Activated CD4-positive, alpha-beta memory T cell treated with anti-CD3 and anti-CD28 coated beads for 36 hours (primary cell): ENCODE measurements around the gene PEAK1. TPM values are rescaled to one million over a fixed set of nuclear protein-coding genes. Genes with fewer than 3 reads are reported as not detected.

Experiments used
- CTCF ChIA-PET: fragments of 350-600 bp; sonication (Branson Sonifier 250); formaldehyde crosslinking; loops from one replicate; lab custom pipeline; 2021; ENCODE audit warnings: antibody characterized with exemption, inconsistent platforms; lab: Charles Lee
- POLR2A ChIA-PET: fragments of 350-600 bp; sonication (Branson Sonifier 250); formaldehyde crosslinking; loops from one replicate; lab custom pipeline; 2021; ENCODE audit warnings: antibody characterized with exemption; lab: Charles Lee
- DNase-seq: peaks from one replicate; pipeline ENCODE4 v3.0.0-alpha.2; 2020
- H3K27ac Mint-ChIP-seq: one replicate; pipeline ENCODE4 v1.8.0; 2021; ENCODE audit warnings: mixed read lengths
- H3K27me3 Mint-ChIP-seq: one replicate; pipeline ENCODE4 v1.8.0; 2021; ENCODE audit warnings: mixed read lengths
- H3K36me3 Mint-ChIP-seq: one replicate; pipeline ENCODE4 v1.8.0; 2021; ENCODE audit warnings: mixed read lengths
- H3K4me1 Mint-ChIP-seq: one replicate; pipeline ENCODE4 v1.8.0; 2021; ENCODE audit warnings: low read depth, mixed read lengths
- H3K4me3 Mint-ChIP-seq: one replicate; pipeline ENCODE4 v1.8.0; 2021; ENCODE audit warnings: mild to moderate bottlenecking, mixed read lengths
- H3K9me3 Mint-ChIP-seq: one replicate; pipeline ENCODE4 v1.8.0; 2021; ENCODE audit warnings: mixed read lengths
- intact Hi-C: fragments of 100-400 bp; cut with micrococcal nuclease; formaldehyde crosslinking; loops from one replicate; pipeline ENCODE4 v1.15.1; 2023
- total RNA-seq, 2 experiments: library from RNA; stranded (reverse); gene quantifications; one replicate each; pipeline ENCODE4 v1.2.3, GENCODE V29; 2021

PEAK1 gene
- total RNA-seq, 2 experiments from 2014 or later, result 15.6 to 18.3 TPM

DNA sequence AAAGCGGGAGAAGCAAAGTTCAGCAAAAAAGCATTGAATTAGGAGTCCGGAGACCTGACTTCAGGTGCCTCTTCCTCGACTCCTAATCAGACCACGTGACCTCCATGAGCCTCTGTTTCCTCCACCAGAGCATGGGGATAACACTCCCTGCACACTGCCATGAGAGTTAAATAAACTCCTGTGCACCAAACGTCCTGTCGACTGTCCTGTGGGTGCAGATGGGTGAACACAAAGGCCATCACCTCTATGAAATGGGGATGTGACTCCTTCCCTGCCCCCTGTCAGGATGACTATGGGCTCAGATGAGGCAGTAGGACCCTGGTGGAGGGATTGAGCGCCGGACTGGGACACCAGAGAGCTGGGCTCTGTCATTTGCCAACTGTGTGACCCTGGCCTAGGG is 335.5 kb downstream of the PEAK1 start:
- no peaks in the 10 kb centered on the region for H3K9me3 Mint-ChIP-seq
- H3K4me1 Mint-ChIP-seq, result peaks cover 31% of the 10 kb centered on the region
- CTCF ChIA-PET, result interaction anchor here (0.6 kb wide), 1 partner anchor 733 kb away, joined by 3 read pairs; no protein-coding TSS in a partner anchor
- H3K27ac Mint-ChIP-seq, result no peak overlapping the region
- DNase-seq, result no peak
- POLR2A ChIA-PET, result no interaction called here
- H3K4me3 Mint-ChIP-seq, result no peak overlapping the region
- no peaks in the 10 kb centered on the region for H3K27me3 Mint-ChIP-seq
- no peaks in the 10 kb centered on the region for H3K36me3 Mint-ChIP-seq
- intact Hi-C loops, result no loop called here

- ChIA-PET POLR2A (no interaction called here), CTCF (no interaction called here)
- Mint-ChIP-seq H3K4me1 (peaks cover 31% of the 10 kb centered on the region), H3K27me3 (no peaks in the 10 kb centered on the region), H3K36me3 (no peaks in the 10 kb centered on the region), H3K4me3 (peak overlapping the region; percentile 32), H3K9me3 (no peaks in the 10 kb centered on the region), H3K27ac (no peak overlapping the region)
- peak; percentile 78 for DNase-seq
- intact Hi-C loops, result no loop called here
Measured at GRCh38 chr15:77083381-77084160, 336.3 kb downstream of the PEAK1 start.

- Mint-ChIP-seq H3K4me1 (peaks cover 31% of the 10 kb centered on the region), H3K36me3 (no peaks in the 10 kb centered on the region), H3K9me3 (no peaks in the 10 kb centered on the region), H3K4me3 (no peak overlapping the region), H3K27ac (no peak overlapping the region), H3K27me3 (peaks cover 2% of the 10 kb centered on the region)
- DNase-seq, result no peak
- intact Hi-C loops, result no loop called here
- CTCF ChIA-PET, result interaction anchor here (1.4 kb wide), 1 partner anchor 109 kb away, joined by 5 read pairs; no protein-coding TSS in a partner anchor
- POLR2A ChIA-PET, result interaction anchor here (1.0 kb wide), 1 partner anchor 11 kb away, joined by 3 read pairs; the partner anchor contains the start of gene TSPAN3
Measured at GRCh38 chr15:77081971-77082370, 337.9 kb downstream of the PEAK1 start.

DNA sequence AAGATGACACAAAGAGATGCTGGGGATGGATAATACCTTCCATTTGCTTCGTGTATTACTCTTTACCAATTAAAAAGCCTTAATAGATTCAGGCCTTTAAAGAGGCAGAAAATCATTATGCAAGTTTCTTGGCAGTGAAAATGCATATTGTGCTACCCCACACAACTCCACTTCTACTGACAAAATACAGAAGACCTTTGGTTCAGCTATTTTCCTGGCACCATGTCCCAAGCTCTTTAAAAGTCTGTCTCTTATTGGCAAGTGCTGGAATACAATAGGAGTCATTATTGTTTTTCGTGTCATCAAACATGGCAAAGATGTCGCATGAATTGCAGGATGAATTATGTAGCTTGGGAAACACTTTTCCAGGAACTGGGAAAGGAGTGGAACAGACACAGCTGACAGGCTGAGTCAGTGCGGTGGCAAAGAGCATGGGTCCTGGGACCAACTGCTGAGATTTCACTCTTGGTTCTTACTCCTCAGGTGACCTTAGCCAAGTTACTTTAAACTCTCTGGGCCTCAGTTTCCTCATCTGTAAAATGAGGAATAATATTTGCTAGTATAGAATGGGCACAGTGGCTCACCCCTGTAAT is 343.5 kb downstream of the PEAK1 start:
- no peaks in the 10 kb centered on the region for H3K9me3 Mint-ChIP-seq
- POLR2A ChIA-PET, result no interaction called here

DNA sequence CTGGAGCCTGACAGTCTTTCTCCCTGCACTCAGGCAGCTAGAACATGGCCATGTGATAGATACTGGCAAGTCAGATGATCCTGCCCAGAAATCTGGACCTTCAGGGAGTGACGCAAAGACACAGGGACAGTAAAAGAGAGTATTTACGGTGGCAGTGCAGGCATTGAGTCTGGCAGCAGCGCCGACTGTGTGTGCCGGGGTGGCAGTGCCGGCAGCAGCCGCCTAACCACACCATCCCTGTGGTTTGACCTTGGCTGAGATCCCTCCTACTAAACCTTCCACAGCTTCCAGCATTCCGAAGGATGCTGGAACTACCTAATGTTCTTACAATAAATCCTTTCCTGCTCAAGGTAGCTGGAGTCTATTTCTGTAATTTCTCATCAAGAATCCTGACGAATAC is 344.4 kb downstream of the PEAK1 start:
- CTCF ChIA-PET, result no interaction called here
- DNase-seq, result no peak
- Mint-ChIP-seq H3K4me1 (peaks cover 6% of the 10 kb centered on the region), H3K27ac (no peak overlapping the region), H3K4me3 (no peak overlapping the region), H3K9me3 (no peaks in the 10 kb centered on the region), H3K27me3 (peaks cover 2% of the 10 kb centered on the region), H3K36me3 (no peaks in the 10 kb centered on the region)
- POLR2A ChIA-PET, result no interaction called here
- intact Hi-C loops, result no loop called here

More for the DNA sequence above, 343.5 kb downstream of the PEAK1 start:
- intact Hi-C loops, result no loop called here
- Mint-ChIP-seq H3K4me3 (no peak overlapping the region), H3K27ac (no peak overlapping the region), H3K27me3 (peaks cover 2% of the 10 kb centered on the region), H3K36me3 (no peaks in the 10 kb centered on the region), H3K4me1 (peaks cover 2% of the 10 kb centered on the region)
- no peak for DNase-seq
- CTCF ChIA-PET, result no interaction called here

DNA sequence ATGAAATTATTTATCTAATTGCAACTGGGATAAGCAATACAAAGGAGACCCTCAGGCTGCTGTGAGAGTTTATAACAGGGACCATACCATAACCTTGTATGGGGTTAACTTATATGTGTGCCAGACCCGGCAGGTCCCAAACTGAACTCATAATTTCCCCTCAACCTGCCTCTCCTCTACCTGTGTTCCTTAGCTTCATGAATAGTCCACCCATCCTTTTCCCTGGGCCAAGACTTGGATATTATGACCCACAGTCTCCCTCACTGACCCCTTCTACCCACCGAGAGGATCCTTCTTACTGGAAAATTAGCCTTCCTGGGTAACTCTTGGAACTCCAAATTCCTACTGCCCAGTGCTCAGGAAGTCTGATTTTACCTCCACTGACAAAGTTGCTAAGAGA is 345.6 kb downstream of the PEAK1 start:
- Mint-ChIP-seq H3K4me1 (peaks cover 12% of the 10 kb centered on the region), H3K27me3 (peaks cover 2% of the 10 kb centered on the region), H3K4me3 (no peak overlapping the region), H3K36me3 (no peaks in the 10 kb centered on the region), H3K9me3 (no peaks in the 10 kb centered on the region), H3K27ac (no peak overlapping the region)
- no peak for DNase-seq
- intact Hi-C loops, result no loop called here
- POLR2A ChIA-PET, result no interaction called here
- CTCF ChIA-PET, result interaction anchor here (1.1 kb wide), 1 partner anchor 101 kb away, joined by 3 read pairs; no protein-coding TSS in a partner anchor

GRCh38 chr15:77071305-77072223 is 348.3 kb downstream of the PEAK1 start:
- CTCF ChIA-PET, result interaction anchor here (1.0 kb wide), 1 partner anchor 98 kb away, joined by 3 read pairs; no protein-coding TSS in a partner anchor
- intact Hi-C loops, result loop anchor here (1.0 kb wide), 1 partner anchor 349 kb away; the partner anchor contains the start of genes HMG20A and PEAK1
- no peak overlapping the region for H3K27ac Mint-ChIP-seq

GRCh38 chr15:77070495-77071304 is 349.2 kb downstream of the PEAK1 start, which contains the start of gene TSPAN3:
Gene TSPAN3 (minus strand): TSS chr15:77071109. CDS start chr15:77070954, 155 bp downstream.
- Mint-ChIP-seq H3K4me1 (peaks cover 31% of the 10 kb centered on the region), H3K27me3 (no peaks in the 10 kb centered on the region), H3K27ac (no peak within 1 kb of the TSS), H3K36me3 (no peaks in the 10 kb centered on the region), H3K9me3 (no peaks in the 10 kb centered on the region), H3K4me3 (peak within 1 kb of the TSS; percentile 76)
- peak; percentile 94 for DNase-seq
- POLR2A ChIA-PET, result interaction anchor here (0.6 to 1.0 kb wide), 4 partner anchors 12 to 78 kb away, joined by 3 to 4 read pairs (median 3); no protein-coding TSS in a partner anchor
- CTCF ChIA-PET, result interaction anchor here (1.0 kb wide), 1 partner anchor 97 kb away, joined by 3 read pairs; no protein-coding TSS in a partner anchor
- intact Hi-C loops, result loop anchor here (1.0 kb wide), 1 partner anchor 350 kb away; the partner anchor contains the start of genes HMG20A and PEAK1

More at GRCh38 chr15:77071305-77072223, 348.3 kb downstream of the PEAK1 start:
- DNase-seq, result no peak
- Mint-ChIP-seq H3K27me3 (no peaks in the 10 kb centered on the region), H3K9me3 (no peaks in the 10 kb centered on the region), H3K4me1 (peaks cover 31% of the 10 kb centered on the region), H3K4me3 (peak overlapping the region; percentile 70), H3K36me3 (no peaks in the 10 kb centered on the region)
- POLR2A ChIA-PET, result interaction anchor here (0.6 to 1.0 kb wide), 4 partner anchors 11 to 79 kb away, joined by 3 to 4 read pairs (median 3); no protein-coding TSS in a partner anchor

GRCh38 chr15:77070180-77070494 is 349.8 kb downstream of the PEAK1 start:
- H3K4me3 Mint-ChIP-seq, result peak overlapping the region; percentile 76
- H3K36me3 Mint-ChIP-seq, result no peaks in the 10 kb centered on the region
- no peak overlapping the region for H3K27ac Mint-ChIP-seq
- H3K9me3 Mint-ChIP-seq, result no peaks in the 10 kb centered on the region
- no peak for DNase-seq
- CTCF ChIA-PET, result no interaction called here
- POLR2A ChIA-PET, result interaction anchor here (1.0 kb wide), 1 partner anchor 360 kb away, joined by 3 read pairs; no protein-coding TSS in a partner anchor
- H3K4me1 Mint-ChIP-seq, result peaks cover 31% of the 10 kb centered on the region
- intact Hi-C loops, result no loop called here
- H3K27me3 Mint-ChIP-seq, result no peaks in the 10 kb centered on the region

GRCh38 chr15:77069521-77070121 is 350.3 kb downstream of the PEAK1 start:
- H3K4me3 Mint-ChIP-seq, result peak overlapping the region; percentile 76
- no peak for DNase-seq
- no peak overlapping the region for H3K27ac Mint-ChIP-seq
- intact Hi-C loops, result no loop called here
- H3K9me3 Mint-ChIP-seq, result no peaks in the 10 kb centered on the region
- H3K4me1 Mint-ChIP-seq, result peaks cover 33% of the 10 kb centered on the region
- CTCF ChIA-PET, result no interaction called here
- POLR2A ChIA-PET, result interaction anchor here (1.0 kb wide), 1 partner anchor 361 kb away, joined by 3 read pairs; no protein-coding TSS in a partner anchor
- no peaks in the 10 kb centered on the region for H3K27me3 Mint-ChIP-seq
- no peaks in the 10 kb centered on the region for H3K36me3 Mint-ChIP-seq
